ENCODE data around the gene PRSS21. TPM values are rescaled to one million over a fixed set of nuclear protein-coding genes. Genes with fewer than 3 reads are reported as not detected.

PRSS21 gene
- total and polyA plus RNA-seq, 12 donors = 0.20 TPM; not detected in 11

- H3K27me3 ChIP-seq = peaks cover 0 to 37% (median 21%) of the 10 kb centered on the region in 7 donors
- H3K4me1 ChIP-seq = peaks cover 0 to 8% (median 0%) of the 10 kb centered on the region in 9 donors
- intact Hi-C loops (cut with DNase I) = no loop called here
- WGBS, 2 donors = 40 to 74% methylated on average over 1 of the region's 1 CpG
- DNase-seq = no peak
- H3K36me3 ChIP-seq = no peaks in the 10 kb centered on the region
- H3K4me3 ChIP-seq = no peak overlapping the region
- H3K9me3 ChIP-seq = peaks cover 0 to 20% (median 13%) of the 10 kb centered on the region in 11 donors
- H3K27ac ChIP-seq = no peak overlapping the region
- no peak for TF ChIP-seq CTCF (IDR thresholded peaks at IDR 0.05)
- no peak for ATAC-seq
These were observed 17.2 kb upstream of the PRSS21 start for GRCh38 chr16:2799859-2800226.

- ATAC-seq = no peak
- TF ChIP-seq CTCF (IDR thresholded peaks at IDR 0.05) = no peak
- Histone ChIP-seq H3K36me3 (no peaks in the 10 kb centered on the region), H3K4me3 (no peak overlapping the region), H3K4me1 (no peaks in the 10 kb centered on the region), H3K27ac (no peak overlapping the region), H3K9me3 (peaks cover 0 to 23% (median 13%) of the 10 kb centered on the region in 11 donors), H3K27me3 (peaks cover 0 to 33% (median 7%) of the 10 kb centered on the region in 7 donors)
- DNase-seq = no peak
- WGBS, 2 donors = 79 to 81% methylated on average over 3 of the region's 3 CpGs
- intact Hi-C loops (cut with DNase I) = no loop called here
These were observed 13.4 kb upstream of the PRSS21 start for GRCh38 chr16:2803545-2804195.

GRCh38 chr16:2804728-2805127, 12.3 kb upstream of the PRSS21 start:
- DNase-seq = no peak
- WGBS, 2 donors = 79 to 92% methylated on average over 4 of the region's 4 CpGs

GRCh38 chr16:2806286-2806685, 10.8 kb upstream of the PRSS21 start:
- Histone ChIP-seq H3K36me3 (no peaks in the 10 kb centered on the region), H3K27ac (no peak overlapping the region), H3K4me3 (no peak overlapping the region), H3K9me3 (peaks cover 0 to 28% (median 13%) of the 10 kb centered on the region in 11 donors), H3K4me1 (no peaks in the 10 kb centered on the region), H3K27me3 (peaks cover 0 to 26% (median 0%) of the 10 kb centered on the region in 7 donors)
- WGBS, 2 donors = 69 to 75% methylated on average over 5 of the region's 5 CpGs
- ATAC-seq = no peak
- no peak for TF ChIP-seq CTCF (IDR thresholded peaks at IDR 0.05)
- intact Hi-C loops (cut with DNase I) = no loop called here
- no peak for DNase-seq

More at GRCh38 chr16:2804728-2805127, 12.3 kb upstream of the PRSS21 start:
- Histone ChIP-seq H3K4me1 (no peaks in the 10 kb centered on the region), H3K27ac (no peak overlapping the region), H3K4me3 (no peak overlapping the region), H3K36me3 (no peaks in the 10 kb centered on the region), H3K27me3 (peaks cover 0 to 23% (median 0%) of the 10 kb centered on the region in 7 donors), H3K9me3 (peaks cover 0 to 28% (median 13%) of the 10 kb centered on the region in 11 donors)
- intact Hi-C loops (cut with DNase I) = no loop called here
- no peak for ATAC-seq
- TF ChIP-seq CTCF (IDR thresholded peaks at IDR 0.05) = no peak
